Lung microvascular endothelial cell (primary cell): ENCODE data around the gene CSAD. TPM values are rescaled to one million over a fixed set of nuclear protein-coding genes. Genes with fewer than 3 reads are reported as not detected.
A peak's percentile ranks its signal among the peaks of the same experiment; 100 is the strongest.
"Not testable (repeated sequence)": the region's sequence is repeated elsewhere in the genome, so short reads cannot be mapped to it uniquely, and the experiment has no call there.

Experiments used
- DNase-seq, 2 donors: peaks; one replicate each; pipeline versions ENCODE4 v3.0.0 to v3.0.0-alpha.2; 2010; ENCODE audit warnings: low read depth in 2 of 2
- total RNA-seq: library from RNA; depleted of rRNA; stranded (reverse); fragments of >200 nt; gene quantifications from 2 replicates; pipeline ENCODE4 v1.2.1, GENCODE V29; 2014

Gene CSAD
- total RNA-seq, 1 donor from 2014 or later, result 6.0 TPM

DNA sequence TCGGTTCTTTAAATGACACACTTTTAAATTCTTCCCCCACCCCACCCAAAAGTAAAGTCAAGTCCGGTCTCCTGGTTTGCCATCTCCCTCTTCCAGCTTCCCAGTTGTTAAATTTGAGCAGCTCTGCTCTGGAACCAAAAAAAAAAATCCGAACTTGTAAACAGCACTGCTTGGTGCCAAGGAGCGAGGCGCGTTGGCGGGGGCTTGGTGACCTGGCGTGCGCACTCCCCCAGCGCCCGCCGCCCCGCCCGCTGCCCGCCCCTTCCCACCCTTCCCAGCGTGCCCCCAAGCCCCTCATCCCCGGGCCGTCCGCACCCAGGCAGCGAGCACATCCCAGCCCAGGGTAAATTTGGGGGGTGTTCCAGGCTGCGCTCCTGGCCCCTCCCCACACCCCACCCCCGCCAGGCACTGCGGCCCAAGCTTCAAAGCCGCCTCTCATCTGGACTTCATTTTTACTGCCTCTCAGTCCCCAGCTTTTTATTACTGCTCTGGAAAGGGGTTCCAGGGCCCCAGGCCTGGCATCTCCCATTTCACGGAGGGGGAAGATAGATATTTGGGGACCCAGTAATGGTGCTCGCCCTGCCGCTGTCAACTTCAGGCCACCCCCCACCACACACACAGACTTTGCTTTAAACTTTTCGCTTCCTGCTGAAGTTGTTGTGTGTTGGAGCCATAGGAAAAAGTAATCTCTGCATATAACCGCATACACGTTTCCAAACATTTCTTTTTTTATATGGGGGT, 38.0 kb upstream of the CSAD start:
- no peak for DNase-seq

DNA sequence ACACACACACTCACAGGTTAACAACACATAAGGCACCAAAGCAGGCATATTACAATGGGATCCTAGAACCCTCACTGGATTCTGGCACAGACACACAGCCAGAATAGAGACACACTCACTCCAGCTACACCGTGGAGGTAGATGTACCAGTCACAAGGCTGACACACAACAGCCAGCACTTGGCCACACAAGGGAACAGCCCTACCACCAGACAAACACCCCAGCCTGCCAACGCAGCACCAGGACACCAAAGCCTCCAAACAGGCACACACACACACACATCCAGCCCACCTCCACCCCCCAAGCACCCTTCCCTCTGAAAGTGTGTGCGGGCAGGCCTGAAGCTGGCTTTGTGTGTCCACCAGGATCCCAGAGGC, 37.2 kb upstream of the CSAD start:
- peak in 1 of 2 donors; percentile 35 for DNase-seq

DNA sequence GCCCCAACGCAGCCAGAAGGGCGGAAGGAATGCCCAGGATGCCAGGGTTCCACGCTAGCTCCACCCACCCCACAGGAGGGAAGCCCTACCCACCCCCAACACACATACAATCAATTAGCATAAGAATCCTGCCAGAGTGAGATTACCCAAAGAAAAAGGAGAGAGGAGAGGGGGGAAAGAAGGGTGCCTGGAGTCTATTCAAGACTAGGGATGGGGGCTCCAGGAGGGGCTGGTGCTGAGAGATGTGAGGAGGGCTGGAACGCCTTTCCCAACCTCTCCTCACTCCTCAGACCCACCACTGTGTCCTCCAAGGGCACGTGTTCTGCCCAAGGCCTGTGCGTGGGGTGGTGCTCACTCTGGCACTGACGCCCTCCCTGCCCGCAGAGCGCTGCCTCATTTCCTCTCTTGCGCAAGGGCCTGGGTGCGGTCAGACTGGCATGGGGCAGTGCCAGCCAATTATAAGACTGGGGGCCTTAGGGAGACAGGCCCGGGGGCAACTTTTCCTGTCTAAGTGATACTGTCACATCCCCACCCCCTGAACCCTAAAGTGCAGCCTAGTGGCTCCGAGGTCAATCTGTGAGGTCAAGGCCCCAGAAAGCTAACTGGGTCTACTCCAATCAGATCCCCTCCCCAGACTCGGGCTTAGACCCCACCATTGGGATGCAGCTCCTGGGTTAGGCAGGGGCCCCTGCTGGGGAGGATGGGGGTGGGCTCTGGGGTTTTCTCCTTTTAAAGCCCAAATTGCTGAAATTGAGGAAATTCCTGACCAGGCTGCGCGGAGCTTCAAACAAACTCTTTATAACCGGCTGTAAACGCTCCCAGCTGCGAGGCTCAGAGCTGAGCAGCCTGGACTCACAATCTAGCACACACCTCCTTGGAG, 36.6 kb upstream of the CSAD start:
- DNase-seq, result peak in 1 of 2 donors; percentile 48

DNA sequence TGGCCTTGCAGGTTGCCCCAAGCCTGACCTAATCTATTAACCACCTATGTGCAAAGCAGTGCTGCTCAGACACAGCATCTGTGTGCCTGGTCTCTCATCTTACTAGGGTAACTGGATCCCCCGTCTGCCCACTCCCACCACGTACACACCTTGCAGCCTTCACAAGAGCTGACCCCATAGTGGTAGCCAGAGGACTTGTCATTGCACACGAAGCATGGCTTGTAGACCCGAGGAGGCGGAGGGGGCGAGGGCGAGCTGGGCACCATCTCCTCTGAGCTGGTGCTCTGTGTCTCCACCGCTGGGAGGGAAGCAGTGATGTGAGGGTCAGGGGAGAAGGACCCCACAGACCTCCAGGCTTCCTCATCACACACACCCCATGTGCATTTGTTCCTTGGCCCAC, 34.8 kb upstream of the CSAD start:
- DNase-seq, result no peak

DNA sequence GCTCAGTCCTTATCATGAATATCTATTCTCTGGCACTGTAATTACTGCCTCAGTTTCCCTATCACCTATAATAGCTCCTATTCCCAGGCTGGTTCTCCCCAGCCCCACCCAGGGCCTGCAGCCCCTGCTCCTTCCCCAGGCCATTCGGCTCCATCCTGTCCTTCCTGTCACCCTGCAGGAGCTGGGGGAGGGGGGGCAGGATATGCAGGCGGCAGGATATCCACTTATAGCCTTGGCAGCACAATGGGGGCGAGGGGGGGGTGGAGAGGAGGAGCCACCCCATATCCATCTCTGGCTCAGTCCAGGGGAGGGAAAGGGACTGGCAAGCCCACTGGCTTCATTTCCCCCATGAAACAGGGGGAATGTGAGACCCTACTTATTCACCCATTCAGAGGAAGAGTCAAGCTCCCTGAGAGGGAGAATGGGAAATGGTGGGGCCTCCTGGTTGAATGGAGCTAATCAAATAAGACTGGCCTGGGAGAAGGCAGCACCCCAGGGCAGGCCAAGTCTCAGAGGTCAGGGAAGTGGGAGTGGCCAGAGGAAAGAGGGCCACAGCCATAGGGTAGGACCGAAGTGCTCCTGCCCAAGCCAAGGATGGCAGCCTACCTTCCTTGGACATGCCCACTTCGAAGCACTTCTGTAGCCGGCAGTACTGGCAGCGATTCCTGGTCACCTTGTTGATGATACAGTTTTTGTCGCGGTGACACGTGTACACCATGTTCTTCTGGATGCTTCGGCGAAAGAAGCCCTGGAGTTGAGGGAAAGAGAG, 34.1 kb upstream of the CSAD start:
- peak; percentile 81 to 85 for DNase-seq

- no peak for DNase-seq
Measured at GRCh38 chr12:53214221-53214620, 33.5 kb upstream of the CSAD start.

- peak; percentile 87 to 88 for DNase-seq
Measured at GRCh38 chr12:53213348-53213747, 32.6 kb upstream of the CSAD start.

GRCh38 chr12:53212931-53213330, 32.2 kb upstream of the CSAD start:
- no peak for DNase-seq

- DNase-seq, result no peak
Measured at GRCh38 chr12:53211476-53212381, 31.0 kb upstream of the CSAD start.

GRCh38 chr12:53210843-53211242, 30.1 kb upstream of the CSAD start:
- no peak for DNase-seq

GRCh38 chr12:53208877-53209463, 28.2 kb upstream of the CSAD start:
- no peak for DNase-seq

DNA sequence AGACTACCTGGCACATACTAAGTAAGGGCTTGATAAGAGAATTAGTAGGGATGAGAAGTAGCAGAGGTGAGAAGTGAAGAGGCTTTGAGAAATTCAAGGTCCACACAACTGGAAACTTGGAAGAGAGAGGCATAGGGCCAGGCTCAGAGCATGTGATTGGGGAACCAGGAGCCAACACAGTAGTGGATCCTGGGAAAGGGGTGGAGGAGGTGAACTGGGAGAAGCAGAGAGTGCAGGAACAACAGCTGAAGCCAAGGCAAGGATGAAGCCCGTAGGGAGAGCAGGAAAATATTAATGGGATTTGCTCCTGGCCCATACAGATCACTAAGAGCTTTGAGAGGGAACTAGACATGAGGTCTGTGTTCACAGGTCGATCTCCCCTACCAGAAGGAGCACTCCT, 27.7 kb upstream of the CSAD start:
- DNase-seq, result no peak

- no peak for DNase-seq
Measured at GRCh38 chr12:53207042-53207441, 26.3 kb upstream of the CSAD start, which contains the start of gene ITGB7. Gene ITGB7, minus strand, starts transcription at chr12:53207251. Its CDS starts 6,808 bp downstream, at chr12:53200443.

DNA sequence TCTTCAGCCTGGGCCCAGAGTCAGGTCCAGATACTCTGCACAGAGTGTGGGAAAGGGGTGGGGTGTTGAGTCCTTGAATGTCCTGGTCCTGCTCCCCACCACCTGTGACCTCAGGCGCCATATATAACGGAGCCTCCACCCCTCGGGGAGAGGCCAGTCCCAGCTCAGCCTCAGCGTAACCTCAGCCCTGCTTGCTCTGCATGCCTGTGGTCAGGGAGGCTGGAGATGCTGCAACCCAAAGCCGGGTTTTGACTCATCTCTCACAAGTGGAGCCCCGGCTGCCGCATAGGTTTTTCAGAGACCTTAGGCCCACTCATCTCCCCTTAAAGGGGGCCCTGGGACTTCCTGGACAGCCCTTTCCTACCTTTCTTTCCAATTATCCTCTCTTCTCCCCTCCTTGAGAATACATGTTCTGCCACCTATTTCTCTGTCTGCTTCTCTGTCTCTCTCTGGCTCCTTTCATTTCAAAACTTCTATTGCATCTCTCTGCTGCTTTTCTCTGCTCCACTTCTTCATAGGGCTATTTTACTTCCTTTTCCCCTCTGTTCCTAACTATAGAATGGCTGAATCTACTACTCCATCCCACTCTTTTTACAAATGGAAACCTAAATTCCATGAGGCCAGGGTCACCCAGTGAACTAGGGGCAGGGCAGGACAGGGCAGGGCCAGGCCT, 25.2 kb upstream of the CSAD start:
- DNase-seq, result no peak

DNA sequence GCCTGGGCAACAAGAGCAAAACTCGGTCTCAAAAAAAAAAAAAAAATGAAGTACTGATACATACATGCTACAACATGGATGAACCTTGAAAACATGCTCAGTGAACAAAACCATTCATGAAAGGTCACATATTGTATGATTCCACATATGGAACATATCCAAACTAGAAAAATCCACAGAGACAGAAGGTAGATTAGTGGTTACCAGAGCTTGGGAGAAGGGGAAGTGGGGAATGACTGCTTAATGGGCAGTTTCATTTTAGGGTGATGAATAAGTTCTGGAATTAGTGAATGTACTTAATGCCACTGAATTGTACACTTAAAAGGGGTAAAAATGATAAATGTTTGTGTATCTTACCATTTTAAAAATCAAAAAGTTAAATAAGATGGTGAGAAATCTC, 23.6 kb upstream of the CSAD start:
- DNase-seq, result no peak

GRCh38 chr12:53202316-53202715, 21.6 kb upstream of the CSAD start:
- not testable (repeated sequence) for DNase-seq

GRCh38 chr12:53201639-53202038, 20.9 kb upstream of the CSAD start:
- no peak for DNase-seq

- no peak for DNase-seq
Measured at GRCh38 chr12:53201177-53201541, 20.4 kb upstream of the CSAD start.

- DNase-seq, result no peak
Measured at GRCh38 chr12:53200458-53201176, 19.9 kb upstream of the CSAD start.
